Panc1 (cell line): ENCODE results near the gene BCAS2. TPM values are rescaled to one million over a fixed set of nuclear protein-coding genes. Genes with fewer than 3 reads are reported as not detected.

Experiments
- ATAC-seq: fragments of 200-7000 bp; cut with Tn5 transposase; 2 replicates; pipeline ENCODE4 v1.9.1; 2020; ENCODE audit warnings: mild to moderate bottlenecking, moderate library complexity
- BruUV-seq: library from RNA; stranded (reverse); fragments of 400-500 nt; replicated peaks from 2 replicates; lab custom pipeline; 2021; lab: Mats Ljungman, UMichigan
- CTCF ChIA-PET: fragments of 300-600 bp; sonication (Branson Sonifier 250); formaldehyde crosslinking; loops from one replicate; lab custom pipeline; 2022; ENCODE audit warnings: antibody characterized with exemption; lab: Charles Lee
- POLR2A ChIA-PET: fragments of 300-600 bp; sonication (Branson Sonifier 250); formaldehyde crosslinking; loops from one replicate; lab custom pipeline; 2022; ENCODE audit warnings: antibody characterized with exemption; lab: Charles Lee
- DNase-seq: peaks from one replicate; pipeline ENCODE4 v3.0.0-alpha.2; 2010; ENCODE audit warnings: low read depth, low spot score
- H3K27ac ChIP-seq: 2 replicates; pipeline ENCODE4 v1.5.1; 2011; ENCODE audit warnings: mild to moderate bottlenecking, low read length, inconsistent platforms
- H3K27me3 ChIP-seq: fragments of 200-500 bp; sonication (Bioruptor generic); 2 replicates; pipeline ENCODE4 v1.6.0; 2014; ENCODE audit warnings: low read length, inconsistent platforms; ENCODE audit not compliant: control insufficient read depth, insufficient read depth
- H3K36me3 ChIP-seq: fragments of 200-500 bp; sonication (Bioruptor generic); 2 replicates; pipeline ENCODE4 v1.5.1; 2014; ENCODE audit warnings: inconsistent platforms, mild to moderate bottlenecking, low read length, moderate library complexity; ENCODE audit not compliant: control insufficient read depth, insufficient read depth
- H3K4me1 ChIP-seq: 2 replicates; pipeline ENCODE4 v1.5.1; 2011; ENCODE audit warnings: inconsistent platforms, mild to moderate bottlenecking, low read length, moderate library complexity; ENCODE audit not compliant: control insufficient read depth, insufficient read depth
- H3K4me3 ChIP-seq, 2 experiments: 2 replicates each; pipeline ENCODE4 v1.5.1; 2011 to 2012; ENCODE audit warnings: low read depth in 2 of 2, low read length in 2 of 2, mild to moderate bottlenecking in 2 of 2, inconsistent platforms in 1 of 2, moderate library complexity in 1 of 2
- H3K9me3 ChIP-seq: fragments of 200-500 bp; sonication (Bioruptor generic); 2 replicates; pipeline ENCODE4 v1.5.1; 2014; ENCODE audit warnings: low read depth, mild to moderate bottlenecking, inconsistent platforms, low read length, moderate library complexity; ENCODE audit not compliant: control insufficient read depth, insufficient read depth
- POLR2AphosphoS5 ChIP-seq: IDR thresholded peaks from 2 replicates; pipeline ENCODE4 v1.6.1; 2012; ENCODE audit warnings: mild to moderate bottlenecking, low read depth, low read length, moderate library complexity
- SIN3A ChIP-seq: IDR thresholded peaks from 2 replicates; pipeline ENCODE4 v1.6.1; 2012; ENCODE audit warnings: low read depth, mild to moderate bottlenecking, low read length, moderate library complexity, borderline replicate concordance; ENCODE audit not compliant: insufficient read depth
- TCF7L2 ChIP-seq: IDR thresholded peaks from 2 replicates; pipeline ENCODE4 v1.6.1; 2011; ENCODE audit warnings: mild to moderate bottlenecking, low read depth, low read length, inconsistent platforms
- in situ Hi-C: cut with HindIII; loops from 2 replicates; pipeline ENCODE4 v1.10.0; 2016; ENCODE audit warnings: low sequenced_read_pairs, low pct_unique_long_range_greater_than_20kb
- intact Hi-C: fragments of 100-400 bp; cut with micrococcal nuclease; formaldehyde crosslinking; loops from one replicate; pipeline ENCODE4 v1.10.0; 2022; ENCODE audit not compliant: unreplicated experiment
- total RNA-seq: library from RNA; stranded (reverse); gene quantifications from one replicate; pipeline ENCODE4 v1.2.1, GENCODE V29; 2021; ENCODE audit not compliant: unreplicated experiment
- TF ChIP-seq, protein P1 (sequence below), 2 experiments: IDR thresholded peaks; 2 replicates each; pipeline ENCODE4 v1.6.1; 2011 to 2012; ENCODE audit warnings: low read depth in 2 of 2, control low read depth in 1 of 2, low read length in 1 of 2, mild to moderate bottlenecking in 1 of 2, moderate library complexity in 1 of 2; ENCODE audit not compliant: insufficient read depth in 1 of 2
- TF ChIP-seq, protein P2 (sequence below): fragments of 450-650 bp; IDR thresholded peaks from 2 replicates; pipeline ENCODE4 v1.5.1; 2017; ENCODE audit warnings: mild to moderate bottlenecking

BCAS2 gene
- total RNA-seq, 1 experiment from 2014 or later, result 23.5 TPM

DNA sequence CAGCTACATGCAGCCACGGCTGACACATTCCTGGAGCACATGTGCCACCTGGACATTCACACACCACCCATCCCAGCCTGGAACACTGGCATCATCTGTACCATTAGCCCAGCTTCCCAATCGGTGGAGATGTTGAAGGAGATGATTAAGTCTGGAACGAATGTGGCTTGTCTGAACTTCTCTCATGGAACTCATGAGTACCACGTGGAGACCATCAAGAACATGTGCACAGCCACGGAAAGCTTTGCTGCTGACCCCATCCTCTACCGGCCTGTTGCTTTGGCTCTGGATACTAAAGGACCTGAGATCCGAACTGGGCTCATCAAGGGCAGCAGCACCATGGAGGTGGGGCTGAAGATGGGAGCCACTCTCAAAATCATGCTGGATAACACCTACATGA lies 45.4 kb downstream of the BCAS2 start:
- no TSS peak for BruUV-seq
- no peak overlapping the region for H3K4me3 ChIP-seq
- POLR2A ChIA-PET, result no interaction called here
- no peaks in the 10 kb centered on the region for H3K4me1 ChIP-seq
- DNase-seq, result no peak
- TF ChIP-seq SIN3A (no peak), TCF7L2 (no peak), POLR2AphosphoS5 (no peak)
- TF ChIP-seq, protein P1, sequence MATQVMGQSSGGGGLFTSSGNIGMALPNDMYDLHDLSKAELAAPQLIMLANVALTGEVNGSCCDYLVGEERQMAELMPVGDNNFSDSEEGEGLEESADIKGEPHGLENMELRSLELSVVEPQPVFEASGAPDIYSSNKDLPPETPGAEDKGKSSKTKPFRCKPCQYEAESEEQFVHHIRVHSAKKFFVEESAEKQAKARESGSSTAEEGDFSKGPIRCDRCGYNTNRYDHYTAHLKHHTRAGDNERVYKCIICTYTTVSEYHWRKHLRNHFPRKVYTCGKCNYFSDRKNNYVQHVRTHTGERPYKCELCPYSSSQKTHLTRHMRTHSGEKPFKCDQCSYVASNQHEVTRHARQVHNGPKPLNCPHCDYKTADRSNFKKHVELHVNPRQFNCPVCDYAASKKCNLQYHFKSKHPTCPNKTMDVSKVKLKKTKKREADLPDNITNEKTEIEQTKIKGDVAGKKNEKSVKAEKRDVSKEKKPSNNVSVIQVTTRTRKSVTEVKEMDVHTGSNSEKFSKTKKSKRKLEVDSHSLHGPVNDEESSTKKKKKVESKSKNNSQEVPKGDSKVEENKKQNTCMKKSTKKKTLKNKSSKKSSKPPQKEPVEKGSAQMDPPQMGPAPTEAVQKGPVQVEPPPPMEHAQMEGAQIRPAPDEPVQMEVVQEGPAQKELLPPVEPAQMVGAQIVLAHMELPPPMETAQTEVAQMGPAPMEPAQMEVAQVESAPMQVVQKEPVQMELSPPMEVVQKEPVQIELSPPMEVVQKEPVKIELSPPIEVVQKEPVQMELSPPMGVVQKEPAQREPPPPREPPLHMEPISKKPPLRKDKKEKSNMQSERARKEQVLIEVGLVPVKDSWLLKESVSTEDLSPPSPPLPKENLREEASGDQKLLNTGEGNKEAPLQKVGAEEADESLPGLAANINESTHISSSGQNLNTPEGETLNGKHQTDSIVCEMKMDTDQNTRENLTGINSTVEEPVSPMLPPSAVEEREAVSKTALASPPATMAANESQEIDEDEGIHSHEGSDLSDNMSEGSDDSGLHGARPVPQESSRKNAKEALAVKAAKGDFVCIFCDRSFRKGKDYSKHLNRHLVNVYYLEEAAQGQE (IDR thresholded peaks at IDR 0.05; ENCODE audit: insufficient read depth in 1 of 2, low read depth in 2 of 2, low read length in 1 of 2), result no peak
- TF ChIP-seq, protein P2, sequence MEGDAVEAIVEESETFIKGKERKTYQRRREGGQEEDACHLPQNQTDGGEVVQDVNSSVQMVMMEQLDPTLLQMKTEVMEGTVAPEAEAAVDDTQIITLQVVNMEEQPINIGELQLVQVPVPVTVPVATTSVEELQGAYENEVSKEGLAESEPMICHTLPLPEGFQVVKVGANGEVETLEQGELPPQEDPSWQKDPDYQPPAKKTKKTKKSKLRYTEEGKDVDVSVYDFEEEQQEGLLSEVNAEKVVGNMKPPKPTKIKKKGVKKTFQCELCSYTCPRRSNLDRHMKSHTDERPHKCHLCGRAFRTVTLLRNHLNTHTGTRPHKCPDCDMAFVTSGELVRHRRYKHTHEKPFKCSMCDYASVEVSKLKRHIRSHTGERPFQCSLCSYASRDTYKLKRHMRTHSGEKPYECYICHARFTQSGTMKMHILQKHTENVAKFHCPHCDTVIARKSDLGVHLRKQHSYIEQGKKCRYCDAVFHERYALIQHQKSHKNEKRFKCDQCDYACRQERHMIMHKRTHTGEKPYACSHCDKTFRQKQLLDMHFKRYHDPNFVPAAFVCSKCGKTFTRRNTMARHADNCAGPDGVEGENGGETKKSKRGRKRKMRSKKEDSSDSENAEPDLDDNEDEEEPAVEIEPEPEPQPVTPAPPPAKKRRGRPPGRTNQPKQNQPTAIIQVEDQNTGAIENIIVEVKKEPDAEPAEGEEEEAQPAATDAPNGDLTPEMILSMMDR, result no peak
- no peaks in the 10 kb centered on the region for H3K27me3 ChIP-seq
- CTCF ChIA-PET, result no interaction called here
- no peaks in the 10 kb centered on the region for H3K9me3 ChIP-seq
- in situ Hi-C loops, result no loop called here
- no peak overlapping the region for H3K27ac ChIP-seq
- no peaks in the 10 kb centered on the region for H3K36me3 ChIP-seq
- intact Hi-C loops, result no loop called here
- no peak for ATAC-seq

DNA sequence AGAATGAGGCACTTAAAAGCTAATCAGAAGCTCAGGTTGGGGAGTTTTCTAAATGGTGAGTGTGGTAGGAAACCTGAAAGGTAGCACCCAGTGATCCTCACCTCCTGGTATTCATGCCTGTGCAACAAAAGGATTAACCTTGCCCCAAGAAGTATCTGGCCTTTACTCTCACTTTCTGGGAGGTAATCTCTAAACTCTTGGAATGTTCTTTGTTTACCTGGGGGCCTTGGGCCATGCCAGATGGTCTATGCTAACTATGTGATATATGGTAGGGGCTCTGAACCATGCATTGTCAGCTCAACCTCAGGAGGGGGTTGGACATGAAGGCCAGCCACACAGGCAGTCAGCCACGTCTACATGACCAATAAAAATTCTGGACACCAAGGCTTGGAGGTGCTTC lies 46.0 kb downstream of the BCAS2 start:
- ChIA-PET POLR2A (interaction anchor here (0.7 kb wide), 1 partner anchor 165 kb away, joined by 3 read pairs; no protein-coding TSS in a partner anchor), CTCF (no interaction called here)
- Histone ChIP-seq H3K36me3 (no peaks in the 10 kb centered on the region), H3K4me1 (no peaks in the 10 kb centered on the region), H3K4me3 (no peak overlapping the region), H3K27ac (no peak overlapping the region), H3K27me3 (no peaks in the 10 kb centered on the region), H3K9me3 (no peaks in the 10 kb centered on the region)
- BruUV-seq, result no TSS peak
- intact Hi-C loops (no loop called here), in situ Hi-C loops (no loop called here)
- TF ChIP-seq POLR2AphosphoS5, result no peak
- TF ChIP-seq, protein P1 (IDR thresholded peaks at IDR 0.05; ENCODE audit: insufficient read depth in 1 of 2, low read depth in 2 of 2, low read length in 1 of 2), result no peak
- TF ChIP-seq, protein P2, result no peak
- TF ChIP-seq SIN3A, result no peak
- no peak for TF ChIP-seq TCF7L2
- no peak for ATAC-seq
- no peak for DNase-seq
